ENCODE results near the gene AGRP.
"Not testable (repeated sequence)": the region's sequence is repeated elsewhere in the genome, so short reads cannot be mapped to it uniquely, and the experiment has no call there.

The AGRP gene

GRCh38 chr16:67517155-67517445 is 33.8 kb upstream of the AGRP start:
- H3K4me1 ChIP-seq (ENCODE audit: insufficient read depth, low read length) = no peaks in the 10 kb centered on the region; the same call in 1 of the 2 replicates
- H3K36me3 ChIP-seq (ENCODE audit: insufficient read depth, low read length) = no peaks in the 10 kb centered on the region
- H3K9me3 ChIP-seq (ENCODE audit: control insufficient read depth, insufficient read depth, low read length) = no peaks in the 10 kb centered on the region
- no peak overlapping the region for H3K9ac ChIP-seq (ENCODE audit: low read depth, low read length)

GRCh38 chr16:67516296-67517154 is 33.2 kb upstream of the AGRP start:
- Histone ChIP-seq H3K9ac (ENCODE audit: low read depth, low read length) (no peak overlapping the region), H3K4me1 (ENCODE audit: insufficient read depth, low read length) (no peaks in the 10 kb centered on the region; the same call in 1 of the 2 replicates), H3K36me3 (ENCODE audit: insufficient read depth, low read length) (no peaks in the 10 kb centered on the region), H3K9me3 (ENCODE audit: control insufficient read depth, insufficient read depth, low read length) (no peaks in the 10 kb centered on the region)

GRCh38 chr16:67514382-67514828 is 31.1 kb upstream of the AGRP start:
- Histone ChIP-seq H3K4me1 (ENCODE audit: insufficient read depth, low read length) (no peaks in the 10 kb centered on the region; the same call in 1 of the 2 replicates), H3K9me3 (ENCODE audit: control insufficient read depth, insufficient read depth, low read length) (no peaks in the 10 kb centered on the region), H3K9ac (ENCODE audit: low read depth, low read length) (no peak overlapping the region), H3K36me3 (ENCODE audit: insufficient read depth, low read length) (no peaks in the 10 kb centered on the region)

GRCh38 chr16:67513892-67514291 is 30.5 kb upstream of the AGRP start:
- not testable (repeated sequence) for H3K9ac ChIP-seq (ENCODE audit: low read depth, low read length)

DNA sequence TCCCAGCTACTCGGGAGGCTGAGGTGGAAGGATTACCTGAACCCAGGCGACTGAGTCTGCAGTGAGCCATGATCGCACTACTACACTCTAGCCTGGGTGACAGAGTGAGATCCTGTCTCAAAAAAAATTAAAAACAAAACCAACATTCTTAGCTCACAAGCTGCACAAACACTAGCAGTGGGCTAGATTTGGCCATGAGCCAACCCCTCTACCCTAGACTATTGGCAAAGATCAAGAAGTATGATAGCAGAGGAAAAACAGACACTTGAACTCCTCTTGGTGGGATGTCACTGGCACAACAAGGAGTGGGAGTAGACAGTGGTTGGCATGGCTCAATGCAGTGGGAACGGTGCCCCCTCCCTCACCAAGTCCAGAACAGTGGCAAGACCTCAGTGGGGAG is 25.7 kb upstream of the AGRP start:
- no peaks in the 10 kb centered on the region for H3K9me3 ChIP-seq (ENCODE audit: control insufficient read depth, insufficient read depth, low read length)
- peaks cover 4% of the 10 kb centered on the region; the same call in 1 of the 2 replicates for H3K4me1 ChIP-seq (ENCODE audit: insufficient read depth, low read length)
- no peak overlapping the region for H3K9ac ChIP-seq (ENCODE audit: low read depth, low read length)
- H3K36me3 ChIP-seq (ENCODE audit: insufficient read depth, low read length) = no peaks in the 10 kb centered on the region

More at GRCh38 chr16:67513892-67514291, 30.5 kb upstream of the AGRP start:
- H3K9me3 ChIP-seq (ENCODE audit: control insufficient read depth, insufficient read depth, low read length); H3K36me3 ChIP-seq (ENCODE audit: insufficient read depth, low read length); H3K4me1 ChIP-seq (ENCODE audit: insufficient read depth, low read length): not testable (repeated sequence)

DNA sequence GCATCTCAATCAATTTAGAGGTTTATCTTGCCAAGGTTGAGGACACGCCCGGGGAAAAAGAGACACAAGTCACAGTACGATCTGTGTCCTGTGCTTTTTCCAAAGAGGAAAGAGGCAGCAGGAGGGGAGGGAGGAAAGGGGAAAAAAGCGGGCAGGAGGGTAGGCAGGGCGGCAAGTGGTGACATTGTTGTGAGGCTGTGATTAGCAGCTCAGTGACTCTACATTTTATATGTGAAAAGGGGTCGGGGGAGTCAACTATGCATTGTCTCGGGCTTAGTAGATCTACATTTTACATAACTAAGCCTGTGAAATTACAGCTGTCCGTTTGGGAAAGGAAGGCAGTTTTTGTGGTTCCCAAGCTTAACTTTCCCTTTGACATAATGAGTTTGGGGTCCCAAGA is 23.1 kb upstream of the AGRP start:
- no peaks in the 10 kb centered on the region for H3K36me3 ChIP-seq (ENCODE audit: insufficient read depth, low read length)
- no peak overlapping the region for H3K9ac ChIP-seq (ENCODE audit: low read depth, low read length)
- H3K4me1 ChIP-seq (ENCODE audit: insufficient read depth, low read length) = peaks cover 4% of the 10 kb centered on the region; the same call in 1 of the 2 replicates
- H3K9me3 ChIP-seq (ENCODE audit: control insufficient read depth, insufficient read depth, low read length) = no peaks in the 10 kb centered on the region

DNA sequence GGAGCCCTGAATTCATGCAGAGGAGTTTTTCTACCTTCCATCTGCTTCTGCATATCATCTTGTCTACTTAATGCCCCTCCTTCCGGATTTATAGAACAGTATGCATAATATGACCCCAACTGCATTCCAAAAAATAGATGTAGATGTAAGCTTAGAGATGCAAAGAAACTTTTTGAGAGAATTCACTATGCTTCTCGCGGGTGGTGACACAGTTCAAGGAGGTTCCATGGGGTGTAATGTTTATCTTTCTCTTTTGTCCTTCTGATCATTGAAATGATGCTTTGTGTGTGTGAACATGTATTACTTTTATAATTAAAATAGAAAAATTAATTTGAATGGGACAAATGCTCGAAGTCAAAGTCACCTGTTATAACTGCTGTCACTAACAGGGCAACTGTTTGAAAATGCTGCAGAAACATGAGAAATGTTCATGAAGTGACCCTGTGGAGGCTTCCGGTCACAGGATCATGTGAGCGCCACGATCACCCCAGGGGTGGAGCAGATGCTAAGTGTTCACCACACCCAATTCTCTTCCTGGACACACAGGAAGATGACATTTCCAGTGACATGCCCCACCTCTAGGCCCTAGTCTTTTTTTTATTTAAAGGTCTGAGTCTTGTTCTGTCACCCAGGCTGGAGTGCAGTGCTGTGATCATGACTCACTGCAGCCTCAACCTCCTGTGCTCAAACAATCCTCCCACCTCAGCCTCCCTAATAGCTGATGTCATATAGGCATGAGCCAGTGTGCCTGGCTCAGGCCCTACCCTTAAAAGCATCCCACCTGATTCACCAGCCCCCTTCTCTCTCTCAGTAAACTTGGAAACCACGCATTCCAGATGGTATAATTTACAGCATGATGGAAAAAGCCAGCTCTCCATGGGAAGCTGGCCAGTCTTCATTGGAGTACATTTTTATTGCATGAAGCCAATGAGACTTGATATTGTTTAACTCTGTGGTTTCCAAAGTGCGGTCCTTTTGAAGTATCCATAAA is 21.0 kb upstream of the AGRP start:
- no peaks in the 10 kb centered on the region for H3K36me3 ChIP-seq (ENCODE audit: insufficient read depth, low read length)
- peaks cover 4% of the 10 kb centered on the region; the same call in 1 of the 2 replicates for H3K4me1 ChIP-seq (ENCODE audit: insufficient read depth, low read length)
- H3K9me3 ChIP-seq (ENCODE audit: control insufficient read depth, insufficient read depth, low read length) = no peaks in the 10 kb centered on the region
- H3K9ac ChIP-seq (ENCODE audit: low read depth, low read length) = no peak overlapping the region

DNA sequence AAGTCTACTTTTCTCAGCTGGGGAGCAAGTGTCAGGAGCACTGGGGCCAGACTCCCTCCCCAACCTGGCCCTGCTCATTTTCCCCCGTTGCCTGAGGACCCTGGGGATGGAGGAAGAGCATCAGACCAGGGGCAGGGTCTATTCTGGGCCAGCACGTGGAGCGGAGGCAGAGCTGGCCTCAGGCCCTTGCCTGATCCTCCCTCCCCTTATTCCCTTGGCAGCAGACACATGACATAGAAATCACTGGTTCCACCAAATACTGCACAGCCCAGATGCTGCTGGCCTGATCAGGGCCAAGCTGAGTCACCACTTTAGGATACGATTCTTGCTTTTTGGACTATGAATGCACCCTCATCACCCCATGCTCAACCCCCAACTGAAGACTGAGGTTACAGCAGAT is 15.8 kb upstream of the AGRP start:
- H3K9me3 ChIP-seq (ENCODE audit: control insufficient read depth, insufficient read depth, low read length) = no peaks in the 10 kb centered on the region
- no peaks in the 10 kb centered on the region for H3K36me3 ChIP-seq (ENCODE audit: insufficient read depth, low read length)
- H3K4me1 ChIP-seq (ENCODE audit: insufficient read depth, low read length) = no peaks in the 10 kb centered on the region
- no peak overlapping the region for H3K9ac ChIP-seq (ENCODE audit: low read depth, low read length)

GRCh38 chr16:67490335-67491096 is 7.2 kb upstream of the AGRP start:
- H3K36me3 ChIP-seq (ENCODE audit: insufficient read depth, low read length) = no peaks in the 10 kb centered on the region
- no peak overlapping the region for H3K9ac ChIP-seq (ENCODE audit: low read depth, low read length)
- peaks cover 6% of the 10 kb centered on the region; the same call in 1 of the 2 replicates for H3K4me1 ChIP-seq (ENCODE audit: insufficient read depth, low read length)
- H3K9me3 ChIP-seq (ENCODE audit: control insufficient read depth, insufficient read depth, low read length) = no peaks in the 10 kb centered on the region; the same call in 1 of the 2 replicates

DNA sequence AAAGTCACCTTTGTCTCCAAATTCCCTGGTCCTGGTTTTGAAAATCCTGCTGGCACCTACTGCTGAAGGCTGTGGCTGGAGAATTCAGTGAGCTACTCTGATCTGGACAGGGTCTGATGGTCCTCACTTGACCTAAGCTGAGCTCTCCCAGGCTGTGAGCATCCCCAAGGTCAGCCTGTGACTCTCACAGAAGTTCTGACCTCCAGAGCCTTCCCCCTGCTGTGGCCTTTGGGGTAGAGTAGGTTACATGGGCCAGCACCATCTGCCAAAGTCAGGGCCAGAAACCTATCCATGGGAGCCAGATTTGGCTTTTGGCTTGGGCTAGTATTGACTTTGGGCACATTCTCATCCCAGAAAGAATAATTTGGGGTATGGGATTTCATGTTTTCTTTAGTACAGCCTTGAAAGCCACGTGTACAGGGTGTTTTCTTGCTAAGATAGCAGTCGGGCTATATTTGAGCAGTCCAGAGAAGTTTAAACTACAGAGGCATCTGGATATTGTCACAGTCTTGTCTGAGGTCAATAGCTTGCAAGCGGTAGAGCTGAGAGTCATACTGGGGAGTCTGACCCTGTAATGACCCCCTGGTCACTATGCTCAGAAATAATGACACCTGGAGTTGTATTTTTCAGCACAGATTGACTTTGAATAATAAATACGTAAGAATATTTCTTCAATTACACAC is 6.2 kb upstream of the AGRP start:
- no peaks in the 10 kb centered on the region; the same call in 1 of the 2 replicates for H3K9me3 ChIP-seq (ENCODE audit: control insufficient read depth, insufficient read depth, low read length)
- H3K36me3 ChIP-seq (ENCODE audit: insufficient read depth, low read length) = no peaks in the 10 kb centered on the region
- H3K9ac ChIP-seq (ENCODE audit: low read depth, low read length) = no peak overlapping the region
- H3K4me1 ChIP-seq (ENCODE audit: insufficient read depth, low read length) = peaks cover 6% of the 10 kb centered on the region; the same call in 1 of the 2 replicates

DNA sequence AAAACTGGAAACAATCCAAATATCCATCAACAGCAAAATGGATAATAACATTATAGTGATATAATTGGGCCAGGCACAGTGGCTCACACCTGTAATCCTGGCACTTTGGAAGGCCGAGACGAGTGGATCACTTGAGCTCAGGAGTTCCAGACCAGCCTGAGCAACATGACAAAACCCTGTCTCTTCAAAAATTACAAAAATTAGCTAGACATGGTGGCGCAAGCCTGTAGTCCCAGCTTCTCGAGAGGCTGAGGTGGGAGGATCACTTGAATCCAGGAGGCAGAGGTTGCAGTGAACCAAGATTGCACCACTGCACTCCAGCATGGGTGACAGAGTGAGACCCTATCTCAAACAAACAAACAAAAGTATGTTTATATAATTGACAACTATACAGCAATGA is 4.2 kb upstream of the AGRP start:
- H3K4me1 ChIP-seq (ENCODE audit: insufficient read depth, low read length); H3K36me3 ChIP-seq (ENCODE audit: insufficient read depth, low read length); H3K9me3 ChIP-seq (ENCODE audit: control insufficient read depth, insufficient read depth, low read length); H3K9ac ChIP-seq (ENCODE audit: low read depth, low read length): not testable (repeated sequence)

GRCh38 chr16:67486805-67487204 is 3.5 kb upstream of the AGRP start:
- no peak overlapping the region for H3K9ac ChIP-seq (ENCODE audit: low read depth, low read length)
- no peaks in the 10 kb centered on the region for H3K36me3 ChIP-seq (ENCODE audit: insufficient read depth, low read length)
- no peaks in the 10 kb centered on the region; the same call in 1 of the 2 replicates for H3K9me3 ChIP-seq (ENCODE audit: control insufficient read depth, insufficient read depth, low read length)
- peaks cover 6% of the 10 kb centered on the region; the same call in 1 of the 2 replicates for H3K4me1 ChIP-seq (ENCODE audit: insufficient read depth, low read length)

GRCh38 chr16:67483731-67484525 is 581 bp upstream of the AGRP start:
- H3K9ac ChIP-seq (ENCODE audit: low read depth, low read length) = no peak overlapping the region
- H3K9me3 ChIP-seq (ENCODE audit: control insufficient read depth, insufficient read depth, low read length) = no peaks in the 10 kb centered on the region
- no peaks in the 10 kb centered on the region for H3K36me3 ChIP-seq (ENCODE audit: insufficient read depth, low read length)
- no peaks in the 10 kb centered on the region; the same call in 1 of the 2 replicates for H3K4me1 ChIP-seq (ENCODE audit: insufficient read depth, low read length)
